ENCODE results near the gene LRRFIP1. TPM values are rescaled to one million over a fixed set of nuclear protein-coding genes. Genes with fewer than 3 reads are reported as not detected.

The LRRFIP1 gene
- total and polyA plus RNA-seq, 2 of the 13 experiments (the other 11 are each of a cell fraction or from before 2014, with no cell fraction given) = 15.9 to 40.5 TPM

DNA sequence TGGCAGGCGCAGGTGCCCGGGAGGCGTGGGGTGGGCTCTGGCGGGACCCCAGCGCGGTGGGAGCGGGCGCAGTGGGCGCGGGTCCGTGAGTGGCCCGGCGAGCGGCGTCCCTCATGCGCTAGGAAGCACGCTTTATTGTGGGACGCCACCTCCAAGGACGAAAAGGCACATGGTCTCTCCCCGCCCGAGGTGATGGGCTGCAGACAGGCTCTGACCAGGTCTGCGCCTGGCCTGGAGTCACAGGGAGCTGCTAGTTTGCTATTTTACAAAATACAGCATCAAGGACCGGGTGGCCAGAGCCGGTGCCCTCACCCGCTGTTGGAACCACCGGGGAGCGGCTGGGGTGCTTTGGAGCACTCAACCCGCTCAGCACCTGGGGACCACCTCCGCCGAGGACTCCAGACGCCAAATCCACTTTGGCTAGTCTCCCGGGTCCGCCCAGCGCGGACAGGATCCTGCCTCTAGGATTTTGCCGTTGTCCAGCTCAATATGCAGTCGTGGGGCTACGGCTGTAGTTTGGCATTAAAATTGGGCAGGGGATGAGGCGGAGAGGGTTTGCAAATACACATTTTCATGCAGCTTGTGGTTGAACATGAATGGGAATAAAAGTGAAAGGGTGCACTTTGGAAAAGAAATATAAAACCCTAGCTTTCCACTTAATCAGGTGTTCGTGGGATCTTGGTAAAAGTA, 65.4 kb downstream of the LRRFIP1 start (continued):
- TF ChIP-seq, protein P1, sequence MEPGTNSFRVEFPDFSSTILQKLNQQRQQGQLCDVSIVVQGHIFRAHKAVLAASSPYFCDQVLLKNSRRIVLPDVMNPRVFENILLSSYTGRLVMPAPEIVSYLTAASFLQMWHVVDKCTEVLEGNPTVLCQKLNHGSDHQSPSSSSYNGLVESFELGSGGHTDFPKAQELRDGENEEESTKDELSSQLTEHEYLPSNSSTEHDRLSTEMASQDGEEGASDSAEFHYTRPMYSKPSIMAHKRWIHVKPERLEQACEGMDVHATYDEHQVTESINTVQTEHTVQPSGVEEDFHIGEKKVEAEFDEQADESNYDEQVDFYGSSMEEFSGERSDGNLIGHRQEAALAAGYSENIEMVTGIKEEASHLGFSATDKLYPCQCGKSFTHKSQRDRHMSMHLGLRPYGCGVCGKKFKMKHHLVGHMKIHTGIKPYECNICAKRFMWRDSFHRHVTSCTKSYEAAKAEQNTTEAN (CRISPR knock-in tag; conservative IDR thresholded peaks at IDR 0.05) = no peak
- TF ChIP-seq HHEX (CRISPR knock-in tag; IDR thresholded peaks at IDR 0.05) = no peak
- TF ChIP-seq MTF2 (CRISPR knock-in tag; IDR thresholded peaks at IDR 0.05; ENCODE audit: borderline replicate concordance) = no peak
- 0 out of 2 replicates have a peak, but pooled peaks have one; percentile 46 for TF ChIP-seq ISL2 (CRISPR knock-in tag; IDR thresholded peaks at IDR 0.05)
- TF ChIP-seq SNAI1 (CRISPR knock-in tag; IDR thresholded peaks at IDR 0.05; ENCODE audit: borderline replicate concordance) = no peak
- TF ChIP-seq HNF1A (IDR thresholded peaks at IDR 0.05; ENCODE audit: low read depth) = no peak
- no peak for TF ChIP-seq HNF1A (CRISPR knock-in tag; IDR thresholded peaks at IDR 0.05; ENCODE audit: borderline replicate concordance)
- 0 out of 2 replicates have a peak, but pooled peaks have one; percentile 58 for TF ChIP-seq ZNF484 (CRISPR knock-in tag; IDR thresholded peaks at IDR 0.05; ENCODE audit: borderline replicate concordance, low read depth)
- peak; percentile 47 for TF ChIP-seq ZNF407 (CRISPR knock-in tag; IDR thresholded peaks at IDR 0.05; ENCODE audit: not compliant biosample characterization)
- TF ChIP-seq ETV6 (CRISPR knock-in tag; conservative IDR thresholded peaks at IDR 0.05) = 0 out of 2 replicates have a peak, but pooled peaks have one; percentile 19
- TF ChIP-seq CCDC6 (CRISPR knock-in tag; IDR thresholded peaks at IDR 0.05) = peak; percentile 60; the same call in 1 of the 2 replicates
- TF ChIP-seq HIVEP1 (CRISPR knock-in tag; IDR thresholded peaks at IDR 0.05) = peak; percentile 69; the same call in 1 of the 2 replicates
- no peak for TF ChIP-seq NFKBIZ (CRISPR knock-in tag; IDR thresholded peaks at IDR 0.05)
- no peak for TF ChIP-seq HNF4A (CRISPR knock-in tag; IDR thresholded peaks at IDR 0.05)
- TF ChIP-seq ZNF331 (CRISPR knock-in tag; IDR thresholded peaks at IDR 0.05) = no peak
- no peak for TF ChIP-seq RAD51 (IDR thresholded peaks at IDR 0.05; ENCODE audit: borderline replicate concordance)

Measured in HepG2 (cell line).